ENCODE data around the gene PRKCE. TPM values are rescaled to one million over a fixed set of nuclear protein-coding genes. Genes with fewer than 3 reads are reported as not detected.

Gene PRKCE
- total RNA-seq, 1 donor from 2014 or later, result 34.1 TPM

- DNase-seq (ENCODE audit: low spot score), result no peak
Measured at GRCh38 chr2:45777996-45778719, 126.7 kb downstream of the PRKCE start.

GRCh38 chr2:45778720-45779171 lies 127.3 kb downstream of the PRKCE start:
- no peak for DNase-seq (ENCODE audit: low spot score)

- no peak for DNase-seq (ENCODE audit: low spot score)
Measured at GRCh38 chr2:45780541-45781463, 129.3 kb downstream of the PRKCE start.

GRCh38 chr2:45781464-45781811 lies 130.0 kb downstream of the PRKCE start:
- DNase-seq (ENCODE audit: low spot score), result no peak

- no peak for DNase-seq (ENCODE audit: low spot score)
Measured at GRCh38 chr2:45782436-45782835, 131.0 kb downstream of the PRKCE start.

- DNase-seq (ENCODE audit: low spot score), result no peak
Measured at GRCh38 chr2:45782986-45783385, 131.5 kb downstream of the PRKCE start.

GRCh38 chr2:45786030-45786835 lies 134.8 kb downstream of the PRKCE start:
- DNase-seq (ENCODE audit: low spot score), result no peak

GRCh38 chr2:45786836-45787357 lies 135.4 kb downstream of the PRKCE start:
- no peak for DNase-seq (ENCODE audit: low spot score)

- no peak for DNase-seq (ENCODE audit: low spot score)
Measured at GRCh38 chr2:45788401-45788800, 136.9 kb downstream of the PRKCE start.

- no peak for DNase-seq (ENCODE audit: low spot score)
Measured at GRCh38 chr2:45789317-45789716, 137.8 kb downstream of the PRKCE start.

GRCh38 chr2:45789961-45790723 lies 138.7 kb downstream of the PRKCE start:
- DNase-seq (ENCODE audit: low spot score), result no peak

GRCh38 chr2:45793305-45793962 lies 142.0 kb downstream of the PRKCE start:
- no peak for DNase-seq (ENCODE audit: low spot score)

GRCh38 chr2:45794134-45794617 lies 142.7 kb downstream of the PRKCE start:
- DNase-seq (ENCODE audit: low spot score), result no peak

GRCh38 chr2:45796500-45796899 lies 145.0 kb downstream of the PRKCE start:
- no peak for DNase-seq (ENCODE audit: low spot score)

GRCh38 chr2:45797451-45798230 lies 146.2 kb downstream of the PRKCE start:
- DNase-seq (ENCODE audit: low spot score), result no peak

GRCh38 chr2:45799679-45800381 lies 148.4 kb downstream of the PRKCE start:
- DNase-seq (ENCODE audit: low spot score), result no peak

- no peak for DNase-seq (ENCODE audit: low spot score)
Measured at GRCh38 chr2:45802499-45803138, 151.1 kb downstream of the PRKCE start.

All from mesenteric fat pad (tissue), 1 donor.